Measurements from ENCODE around the gene GPRC5C. TPM values are rescaled to one million over a fixed set of nuclear protein-coding genes. Genes with fewer than 3 reads are reported as not detected.

GPRC5C gene
- total and polyA plus RNA-seq, 9 of the 15 experiments (the other 6 are each of a cell fraction or from before 2014, with no cell fraction given): 0.28 to 9.0 (median 4.1) TPM

GRCh38 chr17:74408262-74408661 is 23.6 kb upstream of the GPRC5C start (continued):
- TF ChIP-seq SUPT5H (IDR thresholded peaks at IDR 0.05): no peak
- TF ChIP-seq EWSR1 (IDR thresholded peaks at IDR 0.05; ENCODE audit: borderline replicate concordance, low read depth, partially characterized antibody): no peak
- no peak for TF ChIP-seq ZNF347 (CRISPR knock-in tag; IDR thresholded peaks at IDR 0.05; ENCODE audit: low read depth)
- TF ChIP-seq CXXC5 (CRISPR knock-in tag; IDR thresholded peaks at IDR 0.05): no peak
- TF ChIP-seq MEIS2 (IDR thresholded peaks at IDR 0.05; ENCODE audit: partially characterized antibody): no peak
- no peak for TF ChIP-seq ZNF311 (CRISPR knock-in tag; IDR thresholded peaks at IDR 0.05)
- no peak for TF ChIP-seq SNIP1 (IDR thresholded peaks at IDR 0.05; ENCODE audit: low read depth)
- no peak for TF ChIP-seq ZNF57 (CRISPR knock-in tag; IDR thresholded peaks at IDR 0.05)
- no peak for TF ChIP-seq DIDO1 (tag; IDR thresholded peaks at IDR 0.05; ENCODE audit: low read depth)
- TF ChIP-seq, protein P1, sequence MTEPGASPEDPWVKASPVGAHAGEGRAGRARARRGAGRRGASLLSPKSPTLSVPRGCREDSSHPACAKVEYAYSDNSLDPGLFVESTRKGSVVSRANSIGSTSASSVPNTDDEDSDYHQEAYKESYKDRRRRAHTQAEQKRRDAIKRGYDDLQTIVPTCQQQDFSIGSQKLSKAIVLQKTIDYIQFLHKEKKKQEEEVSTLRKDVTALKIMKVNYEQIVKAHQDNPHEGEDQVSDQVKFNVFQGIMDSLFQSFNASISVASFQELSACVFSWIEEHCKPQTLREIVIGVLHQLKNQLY (CRISPR knock-in tag; conservative IDR thresholded peaks at IDR 0.05): no peak
- TF ChIP-seq ZNF589 (CRISPR knock-in tag; IDR thresholded peaks at IDR 0.05; ENCODE audit: low read depth): no peak
- TF ChIP-seq, protein P2, sequence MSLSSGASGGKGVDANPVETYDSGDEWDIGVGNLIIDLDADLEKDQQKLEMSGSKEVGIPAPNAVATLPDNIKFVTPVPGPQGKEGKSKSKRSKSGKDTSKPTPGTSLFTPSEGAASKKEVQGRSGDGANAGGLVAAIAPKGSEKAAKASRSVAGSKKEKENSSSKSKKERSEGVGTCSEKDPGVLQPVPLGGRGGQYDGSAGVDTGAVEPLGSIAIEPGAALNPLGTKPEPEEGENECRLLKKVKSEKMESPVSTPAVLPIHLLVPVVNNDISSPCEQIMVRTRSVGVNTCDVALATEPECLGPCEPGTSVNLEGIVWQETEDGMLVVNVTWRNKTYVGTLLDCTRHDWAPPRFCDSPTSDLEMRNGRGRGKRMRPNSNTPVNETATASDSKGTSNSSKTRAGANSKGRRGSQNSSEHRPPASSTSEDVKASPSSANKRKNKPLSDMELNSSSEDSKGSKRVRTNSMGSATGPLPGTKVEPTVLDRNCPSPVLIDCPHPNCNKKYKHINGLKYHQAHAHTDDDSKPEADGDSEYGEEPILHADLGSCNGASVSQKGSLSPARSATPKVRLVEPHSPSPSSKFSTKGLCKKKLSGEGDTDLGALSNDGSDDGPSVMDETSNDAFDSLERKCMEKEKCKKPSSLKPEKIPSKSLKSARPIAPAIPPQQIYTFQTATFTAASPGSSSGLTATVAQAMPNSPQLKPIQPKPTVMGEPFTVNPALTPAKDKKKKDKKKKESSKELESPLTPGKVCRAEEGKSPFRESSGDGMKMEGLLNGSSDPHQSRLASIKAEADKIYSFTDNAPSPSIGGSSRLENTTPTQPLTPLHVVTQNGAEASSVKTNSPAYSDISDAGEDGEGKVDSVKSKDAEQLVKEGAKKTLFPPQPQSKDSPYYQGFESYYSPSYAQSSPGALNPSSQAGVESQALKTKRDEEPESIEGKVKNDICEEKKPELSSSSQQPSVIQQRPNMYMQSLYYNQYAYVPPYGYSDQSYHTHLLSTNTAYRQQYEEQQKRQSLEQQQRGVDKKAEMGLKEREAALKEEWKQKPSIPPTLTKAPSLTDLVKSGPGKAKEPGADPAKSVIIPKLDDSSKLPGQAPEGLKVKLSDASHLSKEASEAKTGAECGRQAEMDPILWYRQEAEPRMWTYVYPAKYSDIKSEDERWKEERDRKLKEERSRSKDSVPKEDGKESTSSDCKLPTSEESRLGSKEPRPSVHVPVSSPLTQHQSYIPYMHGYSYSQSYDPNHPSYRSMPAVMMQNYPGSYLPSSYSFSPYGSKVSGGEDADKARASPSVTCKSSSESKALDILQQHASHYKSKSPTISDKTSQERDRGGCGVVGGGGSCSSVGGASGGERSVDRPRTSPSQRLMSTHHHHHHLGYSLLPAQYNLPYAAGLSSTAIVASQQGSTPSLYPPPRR (CRISPR knock-in tag; IDR thresholded peaks at IDR 0.05; ENCODE audit: borderline replicate concordance): no peak
- no peak for TF ChIP-seq GTF2A2 (tag; IDR thresholded peaks at IDR 0.05)
- TF ChIP-seq NCOA4 (IDR thresholded peaks at IDR 0.05; ENCODE audit: partially characterized antibody): no peak
- TF ChIP-seq SAP30 (IDR thresholded peaks at IDR 0.05; ENCODE audit: borderline replicate concordance, insufficient read depth, low read depth, low read length, poor library complexity, severe bottlenecking): no peak
- no peak for TF ChIP-seq TAF9B (IDR thresholded peaks at IDR 0.05; ENCODE audit: partially characterized antibody)
- TF ChIP-seq TRIM24 (IDR thresholded peaks at IDR 0.05): no peak
- no peak for TF ChIP-seq POU5F1 (IDR thresholded peaks at IDR 0.05; ENCODE audit: borderline replicate concordance, low read depth, low read length, partially characterized antibody)
- no peak for TF ChIP-seq ZNF133 (CRISPR knock-in tag; IDR thresholded peaks at IDR 0.05)
- TF ChIP-seq ZNF778 (CRISPR knock-in tag; IDR thresholded peaks at IDR 0.05): no peak
- TF ChIP-seq ZBTB11 (CRISPR knock-in tag; IDR thresholded peaks at IDR 0.05): no peak
